Measurements from ENCODE around the gene PLEKHM2. TPM values are rescaled to one million over a fixed set of nuclear protein-coding genes. Genes with fewer than 3 reads are reported as not detected.

PLEKHM2 gene
- total RNA-seq, 1 donor from 2014 or later, result 40.1 TPM

DNA sequence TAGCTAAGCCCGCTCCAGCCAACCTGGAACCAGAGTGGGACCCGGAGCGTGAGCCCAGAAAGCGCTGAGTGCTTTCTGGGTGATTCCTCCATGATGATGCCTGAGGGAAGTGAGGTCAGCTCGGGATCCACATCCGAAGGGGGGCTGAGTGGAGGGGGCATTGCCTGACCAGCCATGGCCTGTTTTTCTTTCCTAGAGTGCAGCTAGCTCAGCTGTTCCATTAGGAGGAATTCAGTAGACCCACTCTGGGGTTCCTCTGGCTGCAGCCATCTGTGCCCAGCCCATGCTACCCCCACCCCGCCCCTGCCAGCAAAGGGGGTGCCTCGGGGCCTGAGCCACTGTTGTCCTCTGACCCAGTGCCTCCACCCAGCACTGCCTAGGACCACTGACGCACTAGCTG lies 42.4 kb downstream of the PLEKHM2 start:
- no peak for DNase-seq (ENCODE audit: low read depth in 2 of 2)

- no peak for DNase-seq (ENCODE audit: low read depth in 2 of 2)
Observed at GRCh38 chr1:15727021-15727420, 42.9 kb downstream of the PLEKHM2 start.

- DNase-seq (ENCODE audit: low read depth in 2 of 2), result no peak
Observed at GRCh38 chr1:15727424-15727823, 43.3 kb downstream of the PLEKHM2 start.

DNA sequence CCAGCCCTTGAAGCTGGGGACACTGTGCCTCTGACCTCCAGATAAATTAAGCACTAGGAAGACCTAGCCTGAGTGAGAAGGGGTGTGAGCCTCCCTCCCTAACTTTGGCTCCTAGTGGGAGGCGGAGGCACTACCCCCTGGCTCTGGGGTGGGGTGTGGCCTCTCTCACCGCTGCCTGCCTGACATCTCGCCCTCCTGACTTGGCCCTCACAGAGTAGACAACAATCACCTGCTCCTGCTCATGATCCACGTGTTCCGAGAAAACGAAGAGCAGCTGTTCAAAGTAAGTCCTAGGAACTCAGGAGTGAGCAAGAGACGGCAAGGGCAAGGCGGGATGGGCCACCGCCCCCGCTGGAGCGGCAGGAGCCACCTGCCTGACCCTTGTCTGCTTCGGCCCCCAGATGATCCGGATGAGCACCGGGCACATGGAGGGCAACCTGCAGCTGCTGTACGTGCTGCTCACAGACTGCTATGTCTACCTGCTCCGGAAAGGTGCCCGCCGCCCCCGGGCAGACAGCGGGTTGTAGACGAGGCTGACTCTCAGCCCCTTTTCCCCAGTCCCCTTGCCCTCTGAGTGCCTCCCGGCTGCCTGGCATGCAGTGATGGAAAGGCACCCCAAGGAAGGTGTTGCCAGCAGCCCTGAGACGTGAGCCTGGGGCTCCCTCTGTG lies 43.9 kb downstream of the PLEKHM2 start:
- no peak for DNase-seq (ENCODE audit: low read depth in 2 of 2)

DNA sequence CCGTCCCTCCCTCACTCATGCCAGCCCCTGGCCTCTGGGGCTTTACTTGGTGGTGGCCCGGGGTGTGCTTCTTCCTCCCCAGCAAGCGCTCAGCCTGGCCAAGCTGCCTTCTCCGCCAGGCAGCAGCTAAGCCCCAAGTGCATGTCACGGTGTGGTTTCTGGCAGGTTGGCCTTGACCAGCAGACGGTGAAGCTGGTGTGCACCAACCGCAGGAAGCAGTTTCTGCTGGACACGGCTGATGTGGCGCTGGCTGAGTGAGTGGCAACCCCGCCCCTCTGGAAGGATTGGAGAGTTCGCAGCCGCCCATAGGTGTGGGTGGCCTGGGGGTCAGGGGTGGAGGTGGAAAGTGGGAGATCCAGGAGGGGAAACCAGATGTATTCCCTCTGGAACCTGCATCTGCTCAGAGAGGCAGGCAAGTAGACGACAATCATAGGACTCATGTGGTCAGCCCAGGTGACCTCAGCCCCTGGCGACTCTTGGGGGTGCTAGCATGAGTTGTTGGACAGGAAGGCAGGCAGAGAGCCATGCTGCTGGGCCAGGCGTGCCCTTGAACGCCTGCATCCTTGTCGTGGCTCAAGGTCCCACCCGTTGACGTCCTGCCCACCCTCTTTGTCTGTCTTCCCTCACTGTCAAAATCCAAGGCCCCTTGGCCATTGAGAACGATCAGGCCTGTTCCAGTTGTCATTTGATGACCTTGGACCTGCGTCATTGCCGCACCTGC lies 45.0 kb downstream of the PLEKHM2 start:
- DNase-seq (ENCODE audit: low read depth in 2 of 2), result no peak

DNA sequence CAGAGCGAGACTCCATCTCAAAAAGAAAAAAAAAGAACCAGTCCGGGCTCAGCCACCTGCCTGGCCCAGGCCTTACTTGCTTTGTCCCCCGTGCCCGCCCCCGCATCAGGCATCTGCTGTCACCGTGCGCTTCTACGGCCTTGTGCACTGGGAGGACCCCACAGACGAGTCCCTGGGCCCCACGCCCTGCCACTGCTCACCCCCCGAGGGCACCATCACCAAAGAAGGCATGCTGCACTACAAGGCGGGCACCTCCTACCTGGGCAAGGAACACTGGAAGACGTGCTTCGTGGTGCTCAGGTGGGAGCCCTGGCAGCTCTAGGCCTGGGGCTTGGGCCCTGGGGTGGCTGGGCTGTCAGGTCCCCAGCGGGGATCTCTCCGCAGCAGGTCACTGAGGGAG lies 46.3 kb downstream of the PLEKHM2 start:
- DNase-seq (ENCODE audit: low read depth in 2 of 2), result no peak

DNA sequence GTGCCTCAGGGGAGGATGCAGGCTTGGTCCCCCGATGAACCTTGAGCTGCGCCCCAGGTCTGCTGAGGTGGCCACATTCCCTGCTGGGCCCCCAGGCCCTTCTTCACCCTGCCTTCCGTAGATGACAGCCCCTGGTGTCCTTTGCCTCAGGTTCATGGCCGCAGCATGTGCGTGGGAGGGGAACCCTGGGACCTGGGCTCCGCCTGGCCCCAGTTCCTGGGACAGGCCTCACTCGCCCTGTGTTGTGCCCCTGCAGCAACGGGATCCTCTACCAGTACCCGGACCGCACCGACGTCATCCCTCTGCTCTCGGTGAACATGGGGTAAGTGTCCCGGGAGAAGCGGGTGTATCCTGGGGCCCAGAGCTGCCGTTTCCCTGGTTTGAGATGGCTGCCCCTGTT lies 46.8 kb downstream of the PLEKHM2 start:
- no peak for DNase-seq (ENCODE audit: low read depth in 2 of 2)

DNA sequence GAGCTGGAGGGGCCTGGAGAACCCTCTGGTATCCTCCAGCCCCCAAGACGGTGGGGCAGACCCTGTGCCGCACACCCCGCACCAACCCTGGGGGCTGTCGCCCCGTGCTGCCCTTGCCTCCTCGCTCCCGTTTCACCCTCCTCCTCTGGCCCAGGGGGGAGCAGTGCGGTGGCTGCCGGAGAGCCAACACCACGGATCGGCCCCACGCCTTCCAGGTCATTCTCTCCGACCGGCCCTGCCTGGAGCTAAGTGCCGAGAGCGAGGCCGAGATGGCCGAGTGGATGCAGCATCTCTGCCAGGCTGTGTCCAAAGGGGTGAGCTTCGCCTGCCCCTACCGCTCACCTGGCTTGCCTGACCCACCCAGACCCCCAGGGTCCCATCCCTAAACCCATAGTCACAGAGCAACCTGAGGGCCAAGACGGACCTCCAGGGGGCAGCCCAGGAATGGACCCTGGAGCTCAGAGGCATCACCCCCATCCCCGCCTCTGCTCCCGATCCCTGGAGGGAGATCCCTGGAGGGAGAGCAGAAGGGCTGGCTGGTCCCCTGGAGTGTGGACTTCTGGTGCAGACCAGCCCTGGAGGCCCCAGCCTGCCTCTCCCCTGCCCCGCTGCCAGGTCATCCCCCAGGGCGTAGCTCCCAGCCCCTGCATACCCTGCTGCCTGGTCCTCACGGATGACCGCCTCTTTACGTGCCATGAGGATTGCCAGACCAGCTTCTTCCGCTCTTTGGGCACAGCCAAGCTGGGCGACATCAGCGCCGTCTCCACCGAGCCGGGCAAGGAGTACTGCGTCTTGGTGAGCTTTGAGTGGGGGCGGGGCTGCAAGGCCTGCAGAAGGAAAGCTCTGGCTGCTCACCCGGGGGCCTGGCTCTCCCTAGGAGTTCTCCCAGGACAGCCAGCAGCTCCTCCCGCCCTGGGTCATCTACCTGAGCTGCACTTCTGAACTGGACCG lies 47.9 kb downstream of the PLEKHM2 start:
- DNase-seq (ENCODE audit: low read depth in 2 of 2), result no peak

DNA sequence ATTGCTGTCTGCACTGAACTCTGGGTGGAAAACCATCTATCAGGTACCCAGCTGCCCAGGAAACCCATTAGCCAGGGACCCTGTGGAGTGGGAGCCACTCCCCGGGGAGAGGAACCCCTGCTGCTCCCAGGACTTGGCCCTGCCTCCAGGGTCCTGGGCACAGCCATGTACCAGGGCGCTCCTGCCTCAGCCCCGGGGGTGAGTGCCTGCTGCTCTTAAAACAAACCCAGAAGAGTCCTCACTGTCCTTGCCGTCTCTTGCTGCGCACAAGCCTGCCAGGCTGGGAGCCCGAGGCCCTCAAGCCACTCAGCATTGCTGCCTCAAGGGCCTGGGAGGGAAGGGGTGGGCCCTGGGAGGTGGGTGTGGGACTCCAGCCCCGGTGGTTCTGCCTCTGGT lies 48.6 kb downstream of the PLEKHM2 start:
- no peak for DNase-seq (ENCODE audit: low read depth in 2 of 2)

DNA sequence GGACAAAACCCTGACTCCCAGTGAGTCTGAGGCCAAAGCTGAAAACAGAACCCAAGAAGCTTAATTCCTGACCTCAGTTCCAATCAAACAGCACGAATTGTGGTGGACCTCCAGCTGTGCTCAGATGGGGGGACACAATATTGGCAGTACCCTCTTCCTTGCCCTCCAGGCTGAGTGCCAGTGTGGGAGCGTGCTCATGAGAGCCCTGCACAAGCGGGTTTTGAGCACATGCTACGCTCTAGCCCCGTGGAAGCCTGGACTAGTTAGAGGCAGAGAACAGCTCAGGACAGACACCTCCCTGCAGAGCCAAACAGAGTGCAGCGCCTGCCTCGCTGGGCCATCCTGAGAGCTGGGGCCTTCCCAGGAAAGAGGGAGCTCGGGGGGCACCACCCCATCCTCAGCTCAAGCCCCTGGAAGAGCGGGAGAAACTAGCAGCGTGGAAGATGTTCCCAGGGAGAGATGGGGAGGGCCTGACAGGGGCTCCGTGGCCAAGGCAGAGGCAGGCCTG lies 49.2 kb downstream of the PLEKHM2 start:
- DNase-seq (ENCODE audit: low read depth in 2 of 2), result no peak

DNA sequence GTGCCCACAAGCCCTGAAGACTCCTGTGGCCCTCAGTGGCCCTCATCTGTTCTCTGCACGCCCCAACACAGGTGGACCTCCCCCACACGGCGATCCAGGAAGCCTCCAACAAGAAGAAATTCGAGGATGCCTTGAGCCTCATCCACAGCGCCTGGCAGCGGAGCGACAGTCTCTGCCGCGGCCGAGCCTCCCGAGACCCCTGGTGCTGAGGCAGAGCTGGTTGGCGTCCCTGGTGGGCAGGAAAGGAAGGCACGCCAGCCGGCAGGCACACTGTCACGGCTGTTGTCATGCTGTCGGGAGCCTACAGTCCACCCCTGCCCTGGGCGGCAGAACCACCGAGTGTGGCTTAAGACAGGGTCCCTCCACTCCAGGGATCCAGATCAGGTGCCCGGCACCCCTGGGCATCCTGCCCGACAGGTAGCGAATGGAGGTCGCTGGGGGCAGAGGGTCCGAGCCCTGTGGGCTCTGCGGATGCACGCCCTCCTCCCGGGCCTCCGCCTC lies 49.7 kb downstream of the PLEKHM2 start:
- no peak for DNase-seq (ENCODE audit: low read depth in 2 of 2)

DNA sequence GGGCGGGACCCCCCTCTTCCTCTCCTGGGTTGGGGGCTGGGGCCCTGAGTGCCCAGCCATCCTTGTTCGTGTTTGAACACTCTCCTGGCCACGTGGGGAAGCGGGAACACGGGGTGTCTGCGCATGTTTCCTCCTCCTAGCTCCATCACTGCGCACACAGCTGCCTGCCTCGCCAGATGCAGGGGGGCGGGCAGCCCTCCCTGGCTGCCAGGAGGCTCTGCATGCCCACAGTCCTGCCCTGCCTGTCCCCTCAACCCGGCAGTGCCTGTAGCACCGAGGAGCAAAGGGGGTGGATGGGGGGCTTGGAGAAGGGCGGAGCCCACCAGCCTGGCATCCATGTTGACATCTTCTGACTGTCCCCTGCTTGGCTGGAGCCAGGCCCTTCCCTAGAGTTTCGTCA lies 50.2 kb downstream of the PLEKHM2 start:
- DNase-seq (ENCODE audit: low read depth in 2 of 2), result no peak

- DNase-seq (ENCODE audit: low read depth in 2 of 2), result no peak
Observed at GRCh38 chr1:15734901-15735300, 50.8 kb downstream of the PLEKHM2 start.

GRCh38 chr1:15735304-15736037 lies 51.4 kb downstream of the PLEKHM2 start:
- no peak for DNase-seq (ENCODE audit: low read depth in 2 of 2)

GRCh38 chr1:15736038-15736891 lies 52.1 kb downstream of the PLEKHM2 start, which contains the start of gene SLC25A34:
TSS of gene SLC25A34 (plus strand) at chr1:15736258. CDS start at chr1:15736486, 228 bp downstream.
- DNase-seq (ENCODE audit: low read depth in 2 of 2), result no peak

DNA sequence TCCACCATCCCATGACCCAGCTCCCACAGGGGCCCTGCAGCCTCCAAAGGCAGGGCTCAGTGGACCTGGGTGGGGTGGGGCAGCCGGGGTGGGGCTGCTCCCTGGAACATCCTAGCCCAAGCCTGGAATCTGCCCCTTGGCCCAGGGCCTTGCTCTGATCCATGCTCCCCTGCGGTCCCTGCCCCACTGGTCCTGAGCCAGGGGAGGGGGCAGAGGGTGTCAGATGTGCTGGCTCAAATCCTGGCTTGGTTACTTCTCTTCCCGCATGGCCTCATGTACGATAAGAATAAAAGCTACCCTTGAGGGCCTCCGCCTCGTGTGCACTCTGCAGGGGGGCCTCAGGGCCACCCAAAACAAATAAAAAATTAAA lies 52.8 kb downstream of the PLEKHM2 start:
- DNase-seq (ENCODE audit: low read depth in 2 of 2), result no peak

GRCh38 chr1:15737324-15738319 lies 53.5 kb downstream of the PLEKHM2 start:
- no peak for DNase-seq (ENCODE audit: low read depth in 2 of 2)

GRCh38 chr1:15738416-15739113 lies 54.4 kb downstream of the PLEKHM2 start:
- DNase-seq (ENCODE audit: low read depth in 2 of 2), result no peak

All from dermis microvascular lymphatic vessel endothelial cell (primary cell).